Heart left ventricle (tissue), 16 donors: ENCODE results near the gene PARP15. TPM values are rescaled to one million over a fixed set of nuclear protein-coding genes. Genes with fewer than 3 reads are reported as not detected.

Experiments
- ATAC-seq, 4 donors: fragments of 200-7000 bp; cut with Tn5 transposase; one replicate each; pipeline ENCODE4 v1.9.1; 2020 to 2022; ENCODE audit warnings: moderate library complexity in 4 of 4, mild to moderate bottlenecking in 3 of 4, moderate number of reproducible peaks in 1 of 4
- DNase-seq, 5 donors: peaks; one replicate each; pipeline ENCODE4 v3.0.0-alpha.2; 2020
- H3K27ac ChIP-seq, 12 donors: fragments of 200-600 bp; sonication (generic) in 4 of 12; one replicate each; pipeline versions ENCODE4 v1.5.0 to v1.8.0; 2016 to 2022; ENCODE audit warnings: mild to moderate bottlenecking in 2 of 12
- H3K27me3 ChIP-seq, 9 donors: fragments of 200-600 bp; sonication (generic) in 2 of 9; one replicate each; pipeline versions ENCODE4 v1.5.1 to v1.8.0; 2016 to 2022; ENCODE audit warnings: mild to moderate bottlenecking in 3 of 9
- H3K36me3 ChIP-seq, 9 donors: fragments of 200-600 bp; sonication (generic) in 2 of 9; one replicate each; pipeline versions ENCODE4 v1.5.0 to v1.8.0; 2018 to 2022; ENCODE audit warnings: mild to moderate bottlenecking in 2 of 9
- H3K4me1 ChIP-seq, 12 donors: fragments of 200-600 bp; sonication (generic) in 4 of 12; one replicate each; pipeline versions ENCODE4 v1.5.0 to v1.8.0; 2016 to 2022; ENCODE audit warnings: mild to moderate bottlenecking in 3 of 12
- H3K4me3 ChIP-seq, 12 donors: fragments of 200-600 bp; sonication (generic) in 4 of 12; one replicate each; pipeline versions ENCODE4 v1.5.0 to v1.8.0; 2017 to 2022; ENCODE audit warnings: mild to moderate bottlenecking in 9 of 12, moderate library complexity in 4 of 12
- H3K9me3 ChIP-seq, 12 donors: fragments of 200-600 bp; sonication (generic) in 4 of 12; one replicate each; pipeline versions ENCODE4 v1.5.0 to v1.8.0; 2016 to 2022; ENCODE audit warnings: mild to moderate bottlenecking in 1 of 12
- CTCF ChIP-seq, 12 donors: fragments of 200-600 bp; sonication (generic) in 4 of 12; IDR thresholded peaks; one replicate each; pipeline versions ENCODE4 v1.5.0 to v1.8.0; 2018 to 2022; ENCODE audit warnings: antibody characterized with exemption in 12 of 12, mild to moderate bottlenecking in 5 of 12
- POLR2A ChIP-seq, 2 donors: fragments of 450-650 bp; IDR thresholded peaks; one replicate each; pipeline ENCODE4 v1.6.1; 2017; ENCODE audit warnings: antibody characterized with exemption in 2 of 2, mild to moderate bottlenecking in 2 of 2, moderate library complexity in 2 of 2
- WGBS, 4 donors: extraction: QIAGEN DNeasy Blood & Tissue Kit in 2 of 4; methylation state at CpG; one replicate each; pipeline versions ENCODE4 v1.1.5 to v1.1.7; 2013 to 2018; 5-methylcytosine and 5-hydroxymethylcytosine counted together
- intact Hi-C, 10 donors: fragments of 100-400 bp; cut with DNase I; formaldehyde crosslinking; loops; one replicate each; pipeline versions ENCODE4 v1.11.1 to v1.14.2; 2022
- polyA plus RNA-seq, 2 donors: library from polyadenylated mRNA; stranded (reverse); fragments of 200-250 nt; gene quantifications; one replicate each; pipeline ENCODE4 v1.2.3, GENCODE V29; 2013
- total RNA-seq, 9 donors: library from RNA; depleted of rRNA in 2 of 9; stranded (reverse); fragments of >200 nt in 2 of 9; fragmentation: NEBNext Ultra II Directional in 3 of 9; extraction: Animal tissue kit (Norgen Biotek cat#: 25700) in 3 of 9; gene quantifications; one replicate each; pipeline versions ENCODE4 v1.1.0 to v1.2.4, GENCODE V29; 2016 to 2023
- donor health status: ischemic (EF 13 %, LVEDD 7.1; RV severe dilation, severe dysfunction).
- donor health status: healthy with polysubstance abuse.
- donor health status: DM: no; HTN: yes; CAD: no.
- donor health status: DM: no; HTN: no; CAD: no.
- donor health status: ischemic (EF 25% LVEDD 6.9; RV normal size, moderate dysfunction).
- donor health status: ischemic (EF 25% LVEDD 5.7; RV mildly dilated, moderate dysfunction).
- donor health status: healthy.
- donor health status: DM: yes; HTN: yes; CAD: no.
- donor health status: ischemic (EF 35%, LVEDD 5.7; RV mildly dilated, moderate dysfunction).
- donor health status: nonischemic (EF 11% LVEDD 7.7; RV severe dilation, severe dysfunction).
- donor health status: DM: yes; HTN: yes; CAD: no.
- donor health status: PGD.
- donor health status: ischemic (EF 29% LVEDD 5.4; RV normal size, mild dysfunction).
- donor health status: nonischemic (EF 23%, LVEDD 6.1; RV moderate dilation, normal function).

The PARP15 gene
- total and polyA plus RNA-seq, 11 donors = 0.21 to 2.9 (median 0.67) TPM

- H3K27ac ChIP-seq = peak overlapping the region; percentile 76 to 96 (median 94)
- peak; percentile 69 to 89 (median 82) for TF ChIP-seq CTCF (IDR thresholded peaks at IDR 0.05)
- no peak for TF ChIP-seq POLR2A (IDR thresholded peaks at IDR 0.05)
- DNase-seq = peak; percentile 81 to 88 (median 84)
- peaks cover 0 to 7% (median 0%) of the 10 kb centered on the region in 12 donors for H3K9me3 ChIP-seq
- WGBS, 4 donors = 6 to 8% (median 6%) methylated on average over 16 of the region's 16 CpGs
- intact Hi-C loops = loop anchor here (1.0 to 10.0 kb wide), 16 partner anchors 115 to 1134 kb away; partner anchors contain the start of genes POLQ (in 5 of the 10), DTX3L (in 4 of the 10), PARP9 (in 4 of the 10) and FAM162A (in 2 of the 10)
- H3K36me3 ChIP-seq = peaks cover 0 to 9% (median 0%) of the 10 kb centered on the region in 9 donors
- peak overlapping the region in 10 of 12 donors; percentile 3 to 92 (median 76) for H3K4me3 ChIP-seq
- H3K4me1 ChIP-seq = peaks cover 0 to 55% (median 20%) of the 10 kb centered on the region in 12 donors
- peak; percentile 62 to 79 (median 77) for ATAC-seq
- H3K27me3 ChIP-seq = no peaks in the 10 kb centered on the region
These were observed 101.8 kb downstream of the PARP15 start for GRCh38 chr3:122679085-122679881.

DNA sequence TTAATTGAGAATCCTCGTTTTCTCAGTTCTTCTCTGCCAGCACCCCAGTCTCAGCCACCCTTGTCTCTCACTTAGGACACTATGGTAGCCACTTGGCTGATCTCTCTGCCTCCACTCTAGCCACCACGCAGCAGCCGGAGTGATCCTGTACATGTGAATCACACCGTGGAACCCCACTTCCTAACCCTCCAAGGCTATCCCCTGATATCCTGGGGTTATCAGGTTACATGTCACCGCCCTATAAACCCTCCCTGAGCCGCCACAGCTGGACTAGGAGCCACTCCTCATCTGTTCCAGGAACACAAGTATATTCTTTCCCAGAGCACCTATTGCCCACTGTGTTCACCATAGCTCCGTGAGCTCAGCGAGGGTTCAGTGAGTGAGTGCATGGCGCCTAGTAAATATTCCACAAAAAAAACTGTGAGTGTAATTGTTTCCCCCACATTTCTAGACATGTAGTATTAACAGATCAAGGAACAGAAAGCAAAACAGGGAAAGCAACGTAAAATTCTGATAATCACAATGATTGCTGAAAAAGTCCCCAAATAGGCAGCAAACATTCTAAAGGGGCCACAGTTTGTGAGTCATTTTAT, 102.5 kb downstream of the PARP15 start:
- Histone ChIP-seq H3K4me1 (peaks cover 0 to 60% (median 20%) of the 10 kb centered on the region in 12 donors), H3K27ac (peak overlapping the region; percentile 76 to 96 (median 94)), H3K27me3 (no peaks in the 10 kb centered on the region), H3K36me3 (peaks cover 0 to 13% (median 0%) of the 10 kb centered on the region in 9 donors), H3K9me3 (peaks cover 0 to 7% (median 0%) of the 10 kb centered on the region in 12 donors), H3K4me3 (peak overlapping the region; percentile 55 to 92 (median 80))
- peak; percentile 13 to 44 (median 34) for ATAC-seq
- WGBS, 4 donors = 26 to 40% (median 33%) methylated on average over 10 of the region's 10 CpGs
- intact Hi-C loops = loop anchor here (1.0 to 10.0 kb wide), 23 partner anchors 112 to 1135 kb away; partner anchors contain the start of genes POLQ (in 6 of the 10), DTX3L (in 5 of the 10), PARP9 (in 5 of the 10) and FAM162A (in 2 of the 10)
- TF ChIP-seq CTCF (IDR thresholded peaks at IDR 0.05) = no peak
- no peak for TF ChIP-seq POLR2A (IDR thresholded peaks at IDR 0.05)
- DNase-seq = peak in 1 of 5 donors; percentile 26

DNA sequence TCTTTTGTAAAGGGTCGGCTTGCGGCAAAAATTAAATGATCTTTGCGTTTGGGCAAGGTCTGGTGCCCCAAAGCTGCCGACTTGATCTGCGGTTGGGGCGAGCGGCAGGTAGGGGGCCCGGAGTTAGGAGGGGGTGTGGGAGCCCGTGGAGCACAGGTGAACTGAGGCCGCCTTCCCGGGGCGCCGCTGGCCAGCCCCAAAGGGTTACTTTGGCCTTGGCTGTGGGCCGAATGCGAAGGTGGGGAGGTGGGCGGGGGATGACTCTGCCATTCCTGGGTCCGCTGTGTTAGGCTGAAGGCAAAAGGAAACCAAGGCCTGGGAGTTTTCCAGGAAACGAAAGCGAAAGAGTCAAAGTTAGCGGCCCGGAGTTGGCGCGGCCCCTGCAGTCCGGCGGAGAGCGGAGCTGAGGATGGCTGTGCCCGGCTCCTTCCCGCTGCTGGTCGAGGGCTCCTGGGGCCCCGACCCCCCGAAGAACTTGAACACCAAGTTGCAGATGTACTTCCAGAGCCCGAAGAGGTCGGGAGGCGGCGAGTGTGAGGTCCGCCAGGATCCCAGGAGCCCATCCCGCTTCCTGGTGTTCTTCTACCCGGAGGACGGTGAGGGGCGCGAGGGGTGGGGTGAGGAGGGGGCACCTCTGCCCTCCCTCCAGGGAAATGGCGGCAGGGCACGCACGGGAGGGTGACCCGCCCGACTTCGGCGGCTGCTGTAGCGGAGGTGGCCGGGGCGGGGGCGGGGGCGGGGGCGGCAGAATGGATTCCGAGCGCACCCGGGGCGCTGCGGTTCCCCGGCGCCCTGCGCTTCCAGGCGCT, 103.2 kb downstream of the PARP15 start, which contains the start of gene PARP14:
TSS of gene PARP14 (plus strand) at position 365 of the 809 bp plus-strand sequence. CDS start at position 410, 45 bp downstream.
- H3K27ac ChIP-seq = peak within 1 kb of the TSS; percentile 76 to 96 (median 94)
- DNase-seq (peak; percentile 73 to 85 (median 83)), ATAC-seq (peak; percentile 67 to 88 (median 84))
- no peaks in the 10 kb centered on the region for H3K27me3 ChIP-seq
- H3K4me1 ChIP-seq = peaks cover 0 to 60% (median 20%) of the 10 kb centered on the region in 12 donors
- peak in 2 of 12 donors; percentile 27 to 30 for TF ChIP-seq CTCF (IDR thresholded peaks at IDR 0.05)
- TF ChIP-seq POLR2A (IDR thresholded peaks at IDR 0.05) = peak in 1 of 2 donors; percentile 52
- intact Hi-C loops = loop anchor here in 8 of 10 donors (2.0 to 10.0 kb wide), 9 partner anchors 112 to 1133 kb away; partner anchors contain the start of genes HSPBAP1 (in 2 of the 8), WDR5B (in 2 of the 8), DTX3L (in 1 of the 8) and PARP9 (in 1 of the 8)
- H3K9me3 ChIP-seq = peaks cover 0 to 6% (median 0%) of the 10 kb centered on the region in 12 donors
- 1 to 2% (median 1%) methylated on average over 31 to 63 of the region's 63 CpGs for WGBS, 4 donors
- peak within 1 kb of the TSS; percentile 55 to 92 (median 80) for H3K4me3 ChIP-seq
- peaks cover 0 to 13% (median 0%) of the 10 kb centered on the region in 9 donors for H3K36me3 ChIP-seq
